HFFc6 (cell line): Measurements from ENCODE around the gene MAD1L1. TPM values are rescaled to one million over a fixed set of nuclear protein-coding genes. Genes with fewer than 3 reads are reported as not detected.

ENCODE experiments used
- DNase-seq: peaks from one replicate; pipeline ENCODE4 v3.0.0-alpha.2; 2018
- H3K27ac Mint-ChIP-seq: 2 replicates; pipeline ENCODE4 v1.8.0; 2020; ENCODE audit warnings: mild to moderate bottlenecking, mixed read lengths
- H3K27me3 Mint-ChIP-seq: 2 replicates; pipeline ENCODE4 v1.8.0; 2021; ENCODE audit warnings: mild to moderate bottlenecking, moderate library complexity, mixed read lengths; ENCODE audit not compliant: insufficient read depth
- H3K36me3 Mint-ChIP-seq: 2 replicates; pipeline ENCODE4 v1.8.0; 2021; ENCODE audit warnings: low read depth, mixed read lengths
- H3K4me1 Mint-ChIP-seq: 2 replicates; pipeline ENCODE4 v1.8.0; 2020; ENCODE audit warnings: low read depth, mixed read lengths
- H3K4me3 Mint-ChIP-seq: 2 replicates; pipeline ENCODE4 v1.8.0; 2020; ENCODE audit warnings: mild to moderate bottlenecking, moderate library complexity, mixed read lengths
- H3K9me3 Mint-ChIP-seq: 2 replicates; pipeline ENCODE4 v1.8.0; 2020; ENCODE audit warnings: mild to moderate bottlenecking, mixed read lengths
- CTCF ChIP-seq: fragments of 200-600 bp; sonication (generic); IDR thresholded peaks from 2 replicates; pipeline ENCODE4 v1.5.0; 2021; ENCODE audit warnings: antibody characterized with exemption, mild to moderate bottlenecking
- total RNA-seq, 6 experiments: library from RNA; stranded (reverse); fragmentation: NEBNext Ultra II Directional; extraction: Animal tissue kit (Norgen Biotek cat#: 25700); gene quantifications; 2 replicates in 1 of 6; 3 replicates in 5 of 6; pipeline ENCODE4 v1.2.3, GENCODE V29; 2021

Gene MAD1L1
- total RNA-seq, 6 experiments from 2014 or later = 34.6 to 44.8 (median 40.2) TPM

- Mint-ChIP-seq H3K4me3 (no peak overlapping the region), H3K36me3 (0 out of 2 replicates have a peak, but pooled peaks cover 4% of the 10 kb centered on the region)
- TF ChIP-seq CTCF = no peak
Observed at GRCh38 chr7:1779445-1779844, 453.3 kb downstream of the MAD1L1 start.

GRCh38 chr7:1777122-1777521 is 455.6 kb downstream of the MAD1L1 start:
- peaks cover 12% of the 10 kb centered on the region for H3K27me3 Mint-ChIP-seq
- DNase-seq = no peak
- no peaks in the 10 kb centered on the region for H3K4me1 Mint-ChIP-seq

More at GRCh38 chr7:1779445-1779844, 453.3 kb downstream of the MAD1L1 start:
- Mint-ChIP-seq H3K9me3 (peaks cover 17% of the 10 kb centered on the region), H3K27me3 (peaks cover 13% of the 10 kb centered on the region), H3K27ac (no peak overlapping the region), H3K4me1 (no peaks in the 10 kb centered on the region)
- DNase-seq = no peak

DNA sequence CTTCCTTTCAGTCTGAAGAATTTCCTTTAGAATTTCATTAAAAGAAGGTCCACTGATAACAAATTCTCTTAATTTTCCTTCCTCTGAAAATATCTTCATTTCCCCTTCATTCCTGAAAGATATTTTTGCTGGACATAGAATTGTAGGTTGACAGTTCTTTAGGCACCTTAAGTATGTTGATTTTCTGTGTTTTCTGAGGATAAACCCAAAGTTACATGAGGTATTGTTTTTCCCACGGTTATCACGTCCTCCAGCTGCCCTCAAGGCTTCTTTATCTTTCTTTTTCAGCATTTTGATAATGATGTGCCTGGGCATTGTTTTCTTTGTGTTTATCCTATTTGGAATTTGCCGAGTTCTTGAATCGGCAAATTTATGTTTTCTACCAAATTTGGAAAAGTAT is 457.4 kb downstream of the MAD1L1 start:
- DNase-seq = no peak
- H3K4me3 Mint-ChIP-seq = no peak overlapping the region
- no peaks in the 10 kb centered on the region for H3K4me1 Mint-ChIP-seq
- TF ChIP-seq CTCF = no peak
- H3K27me3 Mint-ChIP-seq = peaks cover 16% of the 10 kb centered on the region
- no peak overlapping the region for H3K27ac Mint-ChIP-seq
- H3K36me3 Mint-ChIP-seq = 0 out of 2 replicates have a peak, but pooled peaks cover 4% of the 10 kb centered on the region
- peaks cover 21% of the 10 kb centered on the region for H3K9me3 Mint-ChIP-seq

More at GRCh38 chr7:1777122-1777521, 455.6 kb downstream of the MAD1L1 start:
- Mint-ChIP-seq H3K4me3 (no peak overlapping the region), H3K9me3 (peaks cover 21% of the 10 kb centered on the region), H3K27ac (no peak overlapping the region), H3K36me3 (0 out of 2 replicates have a peak, but pooled peaks cover 4% of the 10 kb centered on the region)
- no peak for TF ChIP-seq CTCF

- Mint-ChIP-seq H3K4me1 (no peaks in the 10 kb centered on the region), H3K4me3 (no peak overlapping the region), H3K36me3 (no peaks in the 10 kb centered on the region), H3K9me3 (peaks cover 8% of the 10 kb centered on the region; the same call in 1 of the 2 replicates), H3K27ac (no peak overlapping the region), H3K27me3 (peaks cover 18% of the 10 kb centered on the region)
- DNase-seq = no peak
- TF ChIP-seq CTCF = no peak
Observed at GRCh38 chr7:1770331-1770730, 462.4 kb downstream of the MAD1L1 start.

GRCh38 chr7:1769286-1770200 is 463.2 kb downstream of the MAD1L1 start:
- H3K4me3 Mint-ChIP-seq = no peak overlapping the region
- H3K4me1 Mint-ChIP-seq = no peaks in the 10 kb centered on the region
- H3K27ac Mint-ChIP-seq = no peak overlapping the region

More at GRCh38 chr7:1769286-1770200, 463.2 kb downstream of the MAD1L1 start:
- H3K27me3 Mint-ChIP-seq = peaks cover 18% of the 10 kb centered on the region
- TF ChIP-seq CTCF = no peak
- H3K36me3 Mint-ChIP-seq = no peaks in the 10 kb centered on the region
- DNase-seq = no peak
- peaks cover 4% of the 10 kb centered on the region; the same call in 1 of the 2 replicates for H3K9me3 Mint-ChIP-seq
